Calu3 (cell line): ENCODE measurements around the gene PLD3. TPM values are rescaled to one million over a fixed set of nuclear protein-coding genes. Genes with fewer than 3 reads are reported as not detected.

Experiments used
- BruUV-seq: library from RNA; stranded (reverse); fragments of 400-500 nt; replicated peaks from 2 replicates; lab custom pipeline; 2021; lab: Mats Ljungman, UMichigan
- CTCF ChIA-PET: fragments of 300-600 bp; sonication (Branson Sonifier 250); formaldehyde crosslinking; loops from one replicate; lab custom pipeline; 2022; ENCODE audit warnings: antibody characterized with exemption; lab: Charles Lee
- DNase-seq: peaks from one replicate; pipeline ENCODE4 v3.0.0; 2022
- H3K27ac Mint-ChIP-seq: one replicate; pipeline ENCODE4 v1.8.0; 2022; ENCODE audit warnings: mixed read lengths; ENCODE audit not compliant: unreplicated experiment
- H3K27me3 Mint-ChIP-seq: one replicate; pipeline ENCODE4 v1.8.0; 2022; ENCODE audit warnings: mixed read lengths; ENCODE audit not compliant: unreplicated experiment
- H3K36me3 Mint-ChIP-seq: one replicate; pipeline ENCODE4 v1.8.0; 2022; ENCODE audit warnings: mild to moderate bottlenecking, moderate library complexity, mixed read lengths; ENCODE audit not compliant: insufficient read depth, unreplicated experiment
- H3K4me1 Mint-ChIP-seq: one replicate; pipeline ENCODE4 v1.8.0; 2022; ENCODE audit warnings: mild to moderate bottlenecking, low read depth, mixed read lengths; ENCODE audit not compliant: unreplicated experiment
- H3K4me3 Mint-ChIP-seq: one replicate; pipeline ENCODE4 v1.8.0; 2022; ENCODE audit warnings: mild to moderate bottlenecking, low read depth, moderate library complexity, mixed read lengths; ENCODE audit not compliant: unreplicated experiment
- H3K9me3 Mint-ChIP-seq: one replicate; pipeline ENCODE4 v1.8.0; 2022; ENCODE audit warnings: low read depth, mixed read lengths; ENCODE audit not compliant: unreplicated experiment
- CTCF ChIP-seq: fragments of 200-600 bp; IDR thresholded peaks from one replicate; pipeline ENCODE4 v1.8.0; 2022; ENCODE audit warnings: antibody characterized with exemption; ENCODE audit not compliant: unreplicated experiment
- intact Hi-C: fragments of 100-400 bp; cut with micrococcal nuclease; formaldehyde crosslinking; loops from one replicate; pipeline ENCODE4 v1.10.0; 2022; ENCODE audit not compliant: unreplicated experiment
- total RNA-seq: library from RNA; stranded (reverse); gene quantifications from 2 replicates; pipeline ENCODE4 v1.2.3, GENCODE V29; 2022

PLD3 gene
- total RNA-seq, 1 experiment from 2014 or later: 184 TPM

DNA sequence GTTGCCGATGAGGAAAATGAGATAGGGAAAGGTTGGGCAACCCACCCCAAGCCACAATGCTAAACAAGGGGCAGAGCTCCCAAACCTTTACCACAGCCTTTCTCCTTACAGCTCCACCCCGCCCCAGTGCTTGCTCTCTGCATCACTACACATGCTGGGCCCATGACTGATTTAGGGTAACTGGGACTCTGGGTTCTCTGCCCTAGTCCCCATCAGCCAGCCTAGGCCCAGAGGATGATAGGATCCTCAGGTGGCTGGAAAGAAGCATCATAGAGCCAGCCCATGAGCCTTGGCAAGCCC is 11.9 kb upstream of the PLD3 start:
- peaks cover 15% of the 10 kb centered on the region for H3K36me3 Mint-ChIP-seq

GRCh38 chr19:40337107-40337506 is 11.4 kb upstream of the PLD3 start:
- Mint-ChIP-seq H3K36me3 (peaks cover 10% of the 10 kb centered on the region), H3K27ac (no peak overlapping the region), H3K9me3 (no peaks in the 10 kb centered on the region), H3K4me1 (no peaks in the 10 kb centered on the region), H3K4me3 (no peak overlapping the region), H3K27me3 (no peaks in the 10 kb centered on the region)
- intact Hi-C loops: no loop called here
- TF ChIP-seq CTCF: no peak
- DNase-seq: no peak
- BruUV-seq: no TSS peak
- CTCF ChIA-PET: no interaction called here

More for the DNA sequence above, 11.9 kb upstream of the PLD3 start:
- DNase-seq: no peak
- Mint-ChIP-seq H3K27me3 (no peaks in the 10 kb centered on the region), H3K27ac (no peak overlapping the region), H3K4me1 (no peaks in the 10 kb centered on the region), H3K4me3 (no peak overlapping the region), H3K9me3 (no peaks in the 10 kb centered on the region)
- CTCF ChIA-PET: no interaction called here
- intact Hi-C loops: no loop called here
- no peak for TF ChIP-seq CTCF
- BruUV-seq: no TSS peak

DNA sequence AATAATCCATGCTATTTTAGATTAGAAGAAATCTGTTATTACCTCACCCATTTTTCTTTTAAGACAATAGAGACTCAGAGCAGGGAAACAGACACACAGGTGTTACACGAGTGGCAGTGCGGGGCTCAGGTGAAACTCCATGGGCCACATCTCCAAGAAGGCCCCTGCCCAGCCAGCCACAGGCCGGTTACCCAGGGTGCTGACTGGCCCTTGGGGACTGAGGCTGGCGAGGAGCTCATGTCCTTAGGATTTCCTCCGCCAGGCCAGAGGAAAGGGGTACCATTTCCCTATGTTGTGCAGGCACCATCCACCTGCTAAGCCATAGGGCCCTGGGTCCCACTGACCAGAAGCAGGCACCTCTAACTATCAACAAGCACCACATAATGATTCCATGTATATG is 10.9 kb upstream of the PLD3 start:
- Mint-ChIP-seq H3K4me3 (no peak overlapping the region), H3K4me1 (no peaks in the 10 kb centered on the region), H3K9me3 (no peaks in the 10 kb centered on the region), H3K27me3 (no peaks in the 10 kb centered on the region), H3K27ac (no peak overlapping the region), H3K36me3 (peaks cover 7% of the 10 kb centered on the region)
- CTCF ChIA-PET: interaction anchor here (0.6 kb wide), 1 partner anchor 18 kb away, joined by 4 read pairs; no protein-coding TSS in a partner anchor
- no peak for DNase-seq
- TF ChIP-seq CTCF: no peak
- intact Hi-C loops: no loop called here
- no TSS peak for BruUV-seq

GRCh38 chr19:40339018-40339728 is 9.3 kb upstream of the PLD3 start:
- Mint-ChIP-seq H3K4me3 (no peak overlapping the region), H3K36me3 (peaks cover 11% of the 10 kb centered on the region), H3K27ac (no peak overlapping the region), H3K27me3 (no peaks in the 10 kb centered on the region), H3K9me3 (no peaks in the 10 kb centered on the region), H3K4me1 (no peaks in the 10 kb centered on the region)
- CTCF ChIA-PET: interaction anchor here (0.6 kb wide), 1 partner anchor 174 kb away, joined by 5 read pairs; no protein-coding TSS in a partner anchor
- intact Hi-C loops: no loop called here
- no peak for DNase-seq
- no TSS peak for BruUV-seq
- no peak for TF ChIP-seq CTCF
